Keratinocyte (primary cell): ENCODE results near the gene MRPL24.

Experiments used
- CTCF ChIP-seq, 3 experiments: IDR thresholded peaks in 1 of 3; conservative IDR thresholded peaks in 1 of 3; optimal IDR thresholded peaks in 1 of 3; 2 replicates in 2 of 3; 3 replicates in 1 of 3; pipeline versions ENCODE3 to v1.5.1; 2011; ENCODE audit warnings: low read length in 3 of 3, mild to moderate bottlenecking in 3 of 3, moderate library complexity in 2 of 3, control low read depth in 1 of 3, inconsistent platforms in 1 of 3; ENCODE audit not compliant: insufficient read depth in 2 of 3; ENCODE audit errors: extremely low read depth in 1 of 3
- EZH2 ChIP-seq: IDR thresholded peaks from one replicate; pipeline ENCODE4 v1.6.1; 2012; ENCODE audit warnings: inconsistent platforms, mild to moderate bottlenecking, low read length, moderate library complexity

DNA sequence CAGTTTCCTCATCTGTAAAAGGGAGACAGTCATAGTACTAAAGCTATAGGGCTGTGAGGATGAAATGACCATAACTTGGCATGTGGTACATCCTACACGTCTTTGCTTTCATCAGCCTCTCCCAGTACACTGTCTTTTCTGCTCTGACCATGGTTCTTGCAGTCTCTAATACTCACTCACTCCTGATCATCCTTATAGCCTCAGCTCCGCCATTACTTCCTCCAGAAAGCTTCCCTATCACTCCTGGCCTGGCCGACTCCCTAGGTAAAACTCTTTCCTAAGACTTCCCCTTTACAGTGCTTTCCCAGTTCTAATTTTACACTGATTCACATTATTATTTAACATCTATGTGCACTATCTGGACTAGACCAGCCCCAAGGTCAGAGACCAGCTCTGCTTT lies 5.0 kb upstream of the MRPL24 start:
- TF ChIP-seq CTCF (optimal IDR thresholded peaks at IDR 0.05 in 1 of 3, IDR thresholded peaks at IDR 0.05 in 1 of 3, conservative IDR thresholded peaks at IDR 0.05 in 1 of 3; ENCODE audit: extremely low read depth in 1 of 3, insufficient read depth in 2 of 3, low read length in 3 of 3) (no peak), EZH2 (no peak)
